GM21528 (cell line): ENCODE data around the gene CGA.
"Not testable (repeated sequence)": the region's sequence is repeated elsewhere in the genome, so short reads cannot be mapped to it uniquely, and the experiment has no call there.

Experiments
- ATAC-seq: cut with Tn5 transposase; IDR thresholded peaks from one replicate; pipeline ENCODE4 v1.9.1; 2021; ENCODE audit warnings: mild to moderate bottlenecking, moderate library complexity; ENCODE audit not compliant: unreplicated experiment, low FRiP score

Gene CGA

GRCh38 chr6:87095087-87095509 is at the start of gene CGA:
Gene CGA (minus strand): TSS chr6:87095106. CDS start chr6:87088200, 6,906 bp downstream.
- ATAC-seq: no peak

- not testable (repeated sequence) for ATAC-seq
Observed at GRCh38 chr6:87139927-87140326, 45.0 kb upstream of the CGA start.

- ATAC-seq: no peak
Observed at GRCh38 chr6:87139236-87139635, 44.3 kb upstream of the CGA start.

- ATAC-seq: no peak
Observed at GRCh38 chr6:87136963-87137362, 42.1 kb upstream of the CGA start.

GRCh38 chr6:87127737-87128136 is 32.8 kb upstream of the CGA start:
- no peak for ATAC-seq

GRCh38 chr6:87126501-87126900 is 31.6 kb upstream of the CGA start:
- no peak for ATAC-seq

- no peak for ATAC-seq
Observed at GRCh38 chr6:87124074-87124473, 29.2 kb upstream of the CGA start.

GRCh38 chr6:87122477-87122876 is 27.6 kb upstream of the CGA start:
- no peak for ATAC-seq

GRCh38 chr6:87118054-87118453 is 23.1 kb upstream of the CGA start:
- ATAC-seq: no peak

- ATAC-seq: no peak
Observed at GRCh38 chr6:87116922-87117321, 22.0 kb upstream of the CGA start.

- ATAC-seq: peak; percentile 86
Observed at GRCh38 chr6:87115402-87116135, 20.7 kb upstream of the CGA start.

GRCh38 chr6:87110636-87111035 is 15.7 kb upstream of the CGA start:
- no peak for ATAC-seq

GRCh38 chr6:87105823-87106222 is 10.9 kb upstream of the CGA start:
- ATAC-seq: no peak

GRCh38 chr6:87104667-87105066 is 9.8 kb upstream of the CGA start:
- no peak for ATAC-seq

GRCh38 chr6:87103977-87104601 is 9.2 kb upstream of the CGA start:
- no peak for ATAC-seq

GRCh38 chr6:87102151-87102621 is 7.3 kb upstream of the CGA start:
- ATAC-seq: no peak

GRCh38 chr6:87101067-87101466 is 6.2 kb upstream of the CGA start:
- no peak for ATAC-seq

- ATAC-seq: no peak
Observed at GRCh38 chr6:87100216-87100615, 5.3 kb upstream of the CGA start.

- peak; percentile 78 for ATAC-seq
Observed at GRCh38 chr6:87099472-87099871, 4.6 kb upstream of the CGA start.

- ATAC-seq: no peak
Observed at GRCh38 chr6:87094576-87094975, 330 bp downstream of the CGA start.

- no peak for ATAC-seq
Observed at GRCh38 chr6:87093651-87094050, 1.3 kb downstream of the CGA start.

- no peak for ATAC-seq
Observed at GRCh38 chr6:87093199-87093598, 1.7 kb downstream of the CGA start.
